Transverse colon (tissue), 3 donors: ENCODE data around the gene ARHGAP24.

Experiments
- CTCF ChIP-seq, 5 experiments: fragments of 200-600 bp in 3 of 5; fragments of 450-650 bp in 2 of 5; sonication (generic) in 3 of 5; IDR thresholded peaks; 1 replicate in 2 of 5; 2 replicates in 3 of 5; pipeline ENCODE4 v1.5.1; 2016 to 2017; ENCODE audit warnings: antibody characterized with exemption in 5 of 5, inconsistent platforms in 3 of 5, mild to moderate bottlenecking in 2 of 5, moderate library complexity in 1 of 5
- EP300 ChIP-seq: sonication (generic); formaldehyde crosslinking; IDR thresholded peaks from one replicate; pipeline ENCODE4 v1.6.1; 2017; ENCODE audit warnings: antibody characterized with exemption, low read depth
- POLR2A ChIP-seq: fragments of 450-650 bp; IDR thresholded peaks from one replicate; pipeline ENCODE4 v1.6.1; 2016; ENCODE audit warnings: antibody characterized with exemption, mild to moderate bottlenecking, moderate library complexity

- TF ChIP-seq POLR2A: no peak
- TF ChIP-seq EP300: no peak
- no peak for TF ChIP-seq CTCF (IDR thresholded peaks at IDR 0.05)
Measured at GRCh38 chr4:86044593-86044985, 569.6 kb downstream of the ARHGAP24 start.
